HT1080 (cell line): Measurements from ENCODE around the gene CBX7. TPM values are rescaled to one million over a fixed set of nuclear protein-coding genes. Genes with fewer than 3 reads are reported as not detected.
"Not testable (repeated sequence)": the region's sequence is repeated elsewhere in the genome, so short reads cannot be mapped to it uniquely, and the experiment has no call there.

Source experiments
- DNase-seq: peaks from one replicate; pipeline ENCODE4 v3.0.0-alpha.2; 2015; ENCODE audit warnings: low read depth
- total RNA-seq: library from RNA; depleted of rRNA; stranded (reverse); fragments of >200 nt; shearing (Covaris generic); gene quantifications from 2 replicates; pipeline ENCODE4 v1.2.3, GENCODE V29; 2014

Gene CBX7
- total RNA-seq, 1 experiment from 2014 or later = 0.79 TPM

GRCh38 chr22:39174498-39175352 lies 22.2 kb upstream of the CBX7 start:
- DNase-seq = peak; percentile 89

- no peak for DNase-seq
Measured at GRCh38 chr22:39173787-39174497, 21.5 kb upstream of the CBX7 start.

GRCh38 chr22:39173050-39173706 lies 20.7 kb upstream of the CBX7 start:
- no peak for DNase-seq

- DNase-seq = not testable (repeated sequence)
Measured at GRCh38 chr22:39172265-39173049, 20.0 kb upstream of the CBX7 start.

GRCh38 chr22:39171623-39172264 lies 19.3 kb upstream of the CBX7 start:
- DNase-seq = no peak

- peak; percentile 71 for DNase-seq
Measured at GRCh38 chr22:39170825-39171622, 18.5 kb upstream of the CBX7 start.

- DNase-seq = no peak
Measured at GRCh38 chr22:39169797-39170466, 17.5 kb upstream of the CBX7 start.

- no peak for DNase-seq
Measured at GRCh38 chr22:39166547-39166946, 14.1 kb upstream of the CBX7 start.

GRCh38 chr22:39156093-39156492 lies 3.6 kb upstream of the CBX7 start:
- DNase-seq = not testable (repeated sequence)

- DNase-seq = no peak
Measured at GRCh38 chr22:39155421-39155820, 2.9 kb upstream of the CBX7 start.

- DNase-seq = no peak
Measured at GRCh38 chr22:39153220-39153717, 789 bp upstream of the CBX7 start.

GRCh38 chr22:39152024-39152510 lies 413 bp downstream of the CBX7 start:
- no peak for DNase-seq

GRCh38 chr22:39151329-39151975 lies 1.0 kb downstream of the CBX7 start:
- no peak for DNase-seq

- DNase-seq = no peak
Measured at GRCh38 chr22:39150848-39151215, 1.6 kb downstream of the CBX7 start.

GRCh38 chr22:39149915-39150847 lies 2.3 kb downstream of the CBX7 start:
- no peak for DNase-seq

GRCh38 chr22:39148727-39149535 lies 3.5 kb downstream of the CBX7 start:
- no peak for DNase-seq
